AG08396 (cell line): ENCODE measurements around the gene TP53I3.
"Not testable (repeated sequence)": the region's sequence is repeated elsewhere in the genome, so short reads cannot be mapped to it uniquely, and the experiment has no call there.

ENCODE experiments used
- DNase-seq: peaks from one replicate; pipeline ENCODE4 v3.0.0; 2012; ENCODE audit warnings: low spot score, mixed read lengths

TP53I3 gene, protein sequence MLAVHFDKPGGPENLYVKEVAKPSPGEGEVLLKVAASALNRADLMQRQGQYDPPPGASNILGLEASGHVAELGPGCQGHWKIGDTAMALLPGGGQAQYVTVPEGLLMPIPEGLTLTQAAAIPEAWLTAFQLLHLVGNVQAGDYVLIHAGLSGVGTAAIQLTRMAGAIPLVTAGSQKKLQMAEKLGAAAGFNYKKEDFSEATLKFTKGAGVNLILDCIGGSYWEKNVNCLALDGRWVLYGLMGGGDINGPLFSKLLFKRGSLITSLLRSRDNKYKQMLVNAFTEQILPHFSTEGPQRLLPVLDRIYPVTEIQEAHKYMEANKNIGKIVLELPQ

DNA sequence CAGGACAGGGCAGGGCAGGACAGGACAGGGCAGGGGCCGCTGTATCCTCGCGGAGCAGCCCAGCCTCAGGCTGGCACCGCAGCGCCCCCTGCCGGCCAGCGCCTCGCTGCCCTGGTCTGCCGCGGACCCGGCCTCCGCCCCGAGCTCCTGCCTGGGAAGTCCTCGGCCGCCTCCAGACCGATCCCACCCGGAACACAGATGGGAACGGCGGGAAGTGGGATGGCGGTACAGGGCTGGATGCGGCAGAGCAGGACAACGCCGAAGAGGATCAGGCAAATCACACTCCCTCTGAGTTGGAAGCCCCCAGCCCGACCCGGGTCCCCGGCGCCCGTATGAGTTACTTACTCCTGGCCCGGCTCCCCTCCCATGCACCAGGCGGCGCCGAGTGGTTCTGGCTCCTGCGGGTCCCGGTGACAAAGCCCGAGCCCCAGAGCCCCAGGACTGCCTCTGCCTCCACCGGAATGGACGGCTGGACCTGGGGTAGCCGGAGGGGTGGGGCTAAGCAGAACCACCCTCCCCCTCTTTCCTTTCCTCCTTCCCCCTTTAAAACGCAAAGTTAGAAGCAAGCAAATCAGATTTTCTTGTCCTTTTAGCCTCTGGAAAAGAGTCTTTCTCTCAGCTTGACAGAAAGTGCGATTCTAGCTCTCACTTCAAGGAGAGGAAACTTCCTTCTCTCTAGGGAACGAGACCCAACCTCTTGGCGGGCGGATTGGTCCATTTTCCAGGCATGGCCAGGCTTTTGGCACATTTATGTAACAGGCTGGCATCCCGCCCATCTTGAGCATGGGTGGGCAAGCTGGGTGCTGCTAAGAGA, at the start of gene TP53I3:
TSS of gene TP53I3 (minus strand) at position 449 of the 814 bp plus-strand sequence. CDS start 508 bp downstream, outside the sequence.
- peak; percentile 94 for DNase-seq

DNA sequence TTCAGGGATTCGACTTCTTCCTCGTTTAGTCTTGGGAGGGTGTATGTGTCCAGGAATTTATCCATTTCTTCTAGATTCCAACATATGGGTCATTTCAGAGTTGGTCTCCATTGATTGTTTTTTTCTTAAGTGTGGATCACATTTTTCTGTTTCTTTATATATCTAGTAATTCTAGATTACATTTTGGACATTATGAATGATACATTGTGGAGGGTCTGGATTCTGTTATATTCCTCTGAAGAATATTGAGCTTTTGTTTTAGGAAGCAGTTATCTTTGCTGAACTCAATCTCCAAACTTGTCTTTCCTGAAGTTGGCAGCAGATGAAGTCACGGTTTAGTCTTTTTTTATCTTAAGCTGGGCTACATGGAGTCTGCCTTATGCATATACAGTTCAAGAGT, 47.9 kb upstream of the TP53I3 start:
- no peak for DNase-seq

DNA sequence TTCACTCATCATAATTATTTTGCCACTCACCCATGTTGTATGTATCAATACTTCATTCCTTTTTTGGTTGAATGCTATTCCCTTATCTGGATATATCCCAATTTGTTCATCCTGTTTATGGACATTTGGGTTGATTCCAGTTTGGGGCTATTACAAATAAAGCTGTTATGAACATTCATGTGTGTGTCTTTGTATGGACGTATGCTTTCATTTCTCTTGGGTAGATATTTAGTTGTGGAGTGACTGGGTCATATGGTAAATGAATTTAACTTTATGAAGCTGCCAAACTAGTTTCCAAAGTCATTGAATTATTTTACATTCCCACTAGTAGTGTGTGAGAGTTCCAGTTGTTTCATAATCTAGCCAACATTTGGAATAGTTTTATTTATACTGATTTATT, 41.3 kb upstream of the TP53I3 start:
- DNase-seq = no peak

DNA sequence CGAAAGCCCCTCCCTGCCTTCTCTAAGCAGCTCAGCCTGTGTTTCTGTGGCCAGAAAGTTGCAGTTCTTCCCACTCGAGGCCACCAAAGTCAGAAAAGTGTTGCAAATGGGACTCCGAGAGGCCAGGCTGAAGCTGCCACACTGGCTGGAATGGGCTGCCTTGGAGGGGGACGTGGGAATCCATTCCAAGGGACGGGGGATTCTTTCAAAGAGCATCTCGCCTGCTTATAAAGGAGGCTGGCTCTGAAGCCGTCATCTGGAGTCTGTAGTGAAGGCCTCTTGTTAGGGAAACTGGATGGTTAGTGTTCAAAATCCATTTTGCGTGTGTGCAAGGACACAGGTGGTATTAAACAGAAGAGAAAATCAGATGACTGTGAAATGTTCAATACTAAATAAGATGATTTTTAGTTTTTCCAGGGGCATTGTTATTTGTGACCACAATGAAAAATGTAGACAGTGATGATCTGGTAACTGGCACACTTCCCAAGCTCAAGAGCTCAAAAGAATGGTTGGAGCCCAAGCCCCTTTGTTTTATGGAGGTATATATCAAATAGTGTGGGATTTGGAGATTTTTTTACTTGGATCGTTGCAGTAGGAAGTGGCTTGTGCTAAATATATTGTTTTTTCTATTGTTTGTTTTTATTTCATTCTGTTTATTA, 39.4 kb upstream of the TP53I3 start:
- no peak for DNase-seq

DNA sequence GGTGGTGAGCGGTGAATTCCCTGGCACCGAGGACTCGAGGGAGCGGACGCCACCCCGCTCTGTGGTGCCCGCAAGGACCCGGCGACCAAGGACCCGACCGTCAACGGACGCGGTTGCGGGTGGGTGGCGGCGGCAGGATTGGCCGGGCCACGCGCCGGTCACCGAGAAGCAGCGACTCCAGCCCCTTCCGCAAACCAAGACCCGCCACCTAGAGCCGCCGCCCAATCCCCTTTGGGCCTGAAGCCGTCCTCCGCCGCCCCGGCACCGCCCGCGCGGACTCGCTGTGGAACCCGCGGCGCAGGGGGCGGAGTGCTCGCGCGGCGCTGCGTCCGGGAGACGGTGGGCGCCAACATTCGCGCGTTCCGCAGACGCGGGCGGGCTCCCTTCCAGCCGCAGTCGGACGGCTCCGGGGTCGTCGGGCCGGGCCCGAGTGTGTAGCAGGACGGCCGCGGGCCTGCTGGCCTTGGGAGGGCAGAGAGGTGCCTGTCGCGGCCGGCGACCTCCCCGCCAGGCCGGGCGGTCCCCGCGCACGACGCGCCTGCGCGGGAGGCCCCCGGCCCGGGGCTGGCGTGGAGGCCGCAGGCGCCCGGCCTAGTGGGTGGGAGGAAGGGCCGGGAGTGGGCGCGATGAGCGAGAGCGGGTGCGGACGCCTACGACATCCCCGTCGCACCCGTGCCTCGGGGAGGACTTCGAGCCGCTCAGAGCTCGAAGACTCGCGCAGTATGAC, 38.7 kb upstream of the TP53I3 start, which contains the start of the genes FAM228B and PFN4:
TSS of gene FAM228B (plus strand) at position 275 of the 727 bp plus-strand sequence. CDS start 893 bp downstream, outside the sequence.
TSS of gene PFN4 (minus strand) at position 140 of the 727 bp plus-strand sequence. CDS start 799 bp downstream, outside the sequence.
- peak; percentile 96 for DNase-seq

DNA sequence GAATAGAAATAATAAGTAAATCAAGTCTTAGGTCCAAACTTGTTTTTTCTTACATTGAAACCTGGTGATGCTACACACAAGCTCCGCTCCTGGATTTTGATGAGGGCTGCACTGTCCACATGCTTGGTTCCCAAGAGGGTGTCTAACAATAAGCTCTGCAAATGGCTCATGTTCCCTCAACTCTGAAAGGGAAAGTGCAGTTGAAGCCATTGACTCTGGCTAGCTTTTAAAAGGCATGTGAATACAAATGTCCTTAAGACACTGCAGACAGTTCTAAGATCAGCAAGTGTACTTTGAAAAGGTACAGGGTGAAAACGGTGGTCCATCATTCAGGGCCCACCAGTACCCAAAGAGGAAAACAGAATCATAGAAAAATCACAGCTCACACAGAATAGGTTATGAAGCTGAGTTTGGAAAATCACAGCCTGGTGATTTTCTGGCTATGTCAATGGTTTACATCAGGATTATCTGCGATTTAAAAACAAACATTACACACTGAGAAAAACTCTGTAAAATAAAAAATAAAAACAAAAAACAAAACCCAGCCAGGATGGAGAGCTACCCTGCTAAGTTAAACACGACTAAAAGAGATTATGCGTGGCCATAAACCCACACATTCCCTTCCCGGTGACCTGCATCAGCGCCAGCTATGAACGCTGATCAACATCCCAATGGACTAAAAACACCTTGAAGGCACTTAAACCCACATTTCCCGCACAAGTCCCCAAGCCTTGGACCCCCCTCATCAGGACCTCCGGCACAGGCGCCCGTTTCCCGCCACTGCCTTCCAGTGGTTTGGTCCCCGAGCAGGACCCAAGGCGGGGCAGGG, 37.9 kb upstream of the TP53I3 start:
- DNase-seq = no peak

DNA sequence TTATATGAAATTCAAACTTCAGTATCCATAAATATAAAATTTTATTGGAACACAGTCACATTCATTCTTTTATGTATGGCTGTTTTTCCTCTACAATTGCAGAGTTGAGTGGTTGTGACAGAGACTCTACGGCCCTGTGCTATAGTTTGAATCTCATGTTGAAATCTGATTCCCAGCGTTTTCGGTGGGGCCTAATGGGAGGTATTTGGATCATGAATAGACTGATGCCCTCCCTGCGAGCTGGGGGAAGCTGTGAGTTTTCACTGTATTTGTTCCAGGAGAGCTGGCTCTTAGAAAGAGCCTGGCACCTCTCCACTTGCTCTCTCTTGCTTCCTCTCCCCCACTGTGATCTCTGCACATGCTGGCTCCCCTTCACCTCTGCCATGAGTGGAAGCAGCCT, 36.8 kb upstream of the TP53I3 start:
- no peak for DNase-seq

DNA sequence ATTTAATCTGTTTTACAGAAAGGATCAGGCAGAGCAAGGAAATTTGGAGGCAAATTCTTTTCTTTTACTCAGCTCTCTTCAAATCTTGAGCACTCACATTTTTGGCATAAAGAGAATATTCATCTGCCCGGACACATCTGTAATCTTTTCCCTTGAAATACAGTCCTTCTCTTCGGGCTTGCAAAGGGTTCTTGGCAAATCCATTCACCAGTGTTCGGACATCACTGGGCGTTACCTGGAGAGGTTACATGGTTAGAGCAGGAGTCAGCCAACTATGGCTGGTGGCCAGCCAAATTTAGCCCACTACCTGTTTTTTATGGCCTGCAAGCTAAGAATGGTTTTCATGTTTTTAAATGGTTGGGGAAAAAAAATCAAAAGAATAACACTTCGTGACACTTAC, 36.4 kb upstream of the TP53I3 start:
- DNase-seq = no peak

DNA sequence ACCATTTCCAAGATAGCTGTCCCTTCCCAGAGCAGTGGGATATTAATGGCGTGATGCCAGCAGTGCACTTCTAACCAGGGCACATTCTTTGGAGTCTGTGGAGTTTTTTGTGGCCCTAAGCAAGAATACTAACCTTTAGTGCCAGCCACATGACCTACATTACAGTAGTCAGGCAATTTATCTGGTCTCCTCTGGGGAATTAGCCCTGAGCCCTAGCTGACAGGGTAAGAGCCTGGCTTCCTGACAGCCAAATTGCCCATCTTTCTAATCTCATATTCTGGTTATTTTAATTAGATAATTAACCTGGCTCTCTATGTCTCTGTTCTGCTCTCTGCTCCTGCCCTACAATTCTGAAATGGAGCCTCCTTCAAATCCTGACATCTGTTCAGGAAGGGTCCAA, 33.3 kb upstream of the TP53I3 start:
- DNase-seq = no peak

DNA sequence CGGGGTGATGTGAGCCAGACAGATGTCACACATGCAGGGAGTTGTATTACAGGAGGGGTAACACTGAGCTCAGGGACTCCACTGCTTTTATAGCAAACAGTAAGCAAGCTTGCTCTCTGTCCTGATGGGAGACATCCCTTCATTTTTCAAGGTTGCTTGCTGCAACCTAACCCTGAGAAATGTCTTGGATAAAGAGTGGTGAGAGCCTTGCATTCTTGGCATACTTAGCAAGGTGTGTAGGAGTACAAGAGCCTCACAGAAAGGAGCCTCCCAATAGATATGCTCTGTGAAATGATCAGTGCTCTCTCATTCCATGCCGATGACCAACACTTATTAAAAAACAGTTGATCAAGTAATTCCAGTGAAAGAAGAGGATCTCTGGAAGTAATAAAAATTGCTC, 30.4 kb upstream of the TP53I3 start:
- DNase-seq = no peak

DNA sequence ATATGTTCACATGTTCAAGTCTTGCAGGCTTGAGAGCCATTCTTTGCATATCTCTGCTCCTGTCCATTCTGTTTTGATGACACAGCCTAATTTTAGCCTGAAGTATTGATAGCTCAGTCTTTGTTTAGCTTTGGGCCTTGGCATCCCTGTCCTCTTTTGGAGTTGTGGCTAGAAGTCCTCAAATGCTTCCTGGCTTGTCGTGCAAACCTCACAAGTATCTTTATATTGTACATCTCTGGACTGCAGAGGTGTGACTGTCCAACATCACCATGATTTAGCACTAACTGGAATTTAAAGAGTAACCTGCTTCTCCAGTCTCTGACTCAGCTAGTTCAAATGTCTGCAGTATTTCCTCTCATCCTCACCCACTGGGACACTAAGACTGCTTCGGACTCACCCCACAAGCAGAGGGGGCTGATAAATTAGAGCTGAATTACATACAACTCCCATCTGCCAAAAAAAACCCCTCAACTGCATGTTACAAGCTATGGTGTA, 26.8 kb upstream of the TP53I3 start:
- DNase-seq = no peak

DNA sequence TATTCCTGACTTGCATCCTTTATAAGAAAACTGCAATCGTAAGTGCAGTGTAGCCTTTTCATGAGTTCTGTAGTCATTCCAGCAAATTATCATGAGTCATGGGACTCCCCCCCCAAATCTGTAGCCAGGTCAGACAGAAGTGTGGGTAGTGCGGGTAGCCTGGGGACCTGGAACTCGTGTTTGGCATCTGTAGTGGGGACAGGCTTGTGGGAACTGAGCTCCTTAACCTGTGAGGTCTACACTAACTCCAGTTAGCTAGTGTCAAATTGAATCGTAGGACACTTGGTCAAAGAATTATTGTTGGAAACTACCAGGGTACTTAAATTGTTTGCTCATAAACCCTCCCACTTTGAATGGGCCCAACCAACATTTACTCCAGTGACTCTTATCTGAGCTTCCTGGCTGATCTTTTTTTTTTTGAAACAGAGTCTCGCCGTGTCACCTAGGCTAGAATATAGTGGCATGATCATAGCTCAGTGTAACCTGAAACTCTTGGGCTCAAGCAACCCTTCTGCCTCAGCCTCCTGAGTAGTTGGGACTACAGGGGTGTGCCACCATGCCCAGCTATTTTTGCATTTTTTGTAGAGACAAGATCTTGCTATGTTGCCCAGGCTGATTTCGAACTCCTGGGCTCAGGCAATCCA, 26.1 kb upstream of the TP53I3 start:
- no peak for DNase-seq

DNA sequence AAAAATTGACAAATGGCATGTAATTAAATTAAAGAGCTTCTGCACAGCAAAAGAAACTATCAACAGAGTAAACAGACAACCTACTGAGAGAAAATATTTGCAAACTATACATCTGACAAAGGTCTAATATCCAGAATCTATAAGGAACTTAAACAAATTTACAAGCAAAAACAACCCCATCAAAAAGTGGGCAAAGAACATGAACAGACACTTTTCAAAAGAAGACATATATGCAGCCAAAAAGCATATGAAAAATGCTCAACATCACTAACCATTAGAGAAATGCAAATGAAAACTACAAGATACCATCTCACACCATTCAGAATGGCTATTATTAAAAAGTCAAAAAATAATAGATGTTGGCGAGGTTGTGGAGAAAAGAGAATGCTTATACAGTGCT, 24.8 kb upstream of the TP53I3 start:
- DNase-seq = not testable (repeated sequence)

DNA sequence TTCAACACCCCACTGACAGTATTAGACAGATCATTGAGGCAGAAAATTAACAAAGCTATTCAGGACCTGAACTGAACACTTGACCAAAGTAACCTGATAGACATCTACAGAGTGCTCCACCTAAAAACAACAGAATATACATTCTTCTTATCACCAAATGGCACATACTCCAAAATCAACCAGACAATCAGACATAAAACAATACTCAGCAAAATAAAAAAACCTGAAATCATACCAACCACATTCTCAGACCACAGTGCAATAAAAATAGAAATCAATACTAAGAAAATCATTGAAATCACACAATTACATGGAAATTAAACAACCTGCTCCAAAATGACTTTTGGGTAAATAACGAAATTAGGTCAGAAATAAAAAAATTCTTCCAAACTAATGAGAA, 22.7 kb upstream of the TP53I3 start:
- no peak for DNase-seq

DNA sequence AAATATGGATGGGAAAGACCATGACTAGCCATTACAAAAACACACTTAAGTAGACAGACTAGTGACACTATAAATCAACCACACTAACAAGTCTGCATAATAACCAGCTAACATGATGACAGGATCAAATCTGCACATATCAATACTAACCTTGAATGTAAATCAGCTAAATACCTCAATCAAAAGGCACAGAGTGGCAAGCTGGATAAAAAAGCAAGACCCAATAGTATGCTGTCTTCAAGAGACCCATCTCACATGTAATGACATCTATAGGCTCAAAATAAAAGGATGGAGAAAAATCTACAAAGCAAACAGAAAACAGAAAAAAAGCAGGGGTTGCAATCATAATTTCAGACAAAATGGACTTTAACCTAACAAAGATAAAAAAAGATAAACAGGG, 22.2 kb upstream of the TP53I3 start:
- DNase-seq = no peak

DNA sequence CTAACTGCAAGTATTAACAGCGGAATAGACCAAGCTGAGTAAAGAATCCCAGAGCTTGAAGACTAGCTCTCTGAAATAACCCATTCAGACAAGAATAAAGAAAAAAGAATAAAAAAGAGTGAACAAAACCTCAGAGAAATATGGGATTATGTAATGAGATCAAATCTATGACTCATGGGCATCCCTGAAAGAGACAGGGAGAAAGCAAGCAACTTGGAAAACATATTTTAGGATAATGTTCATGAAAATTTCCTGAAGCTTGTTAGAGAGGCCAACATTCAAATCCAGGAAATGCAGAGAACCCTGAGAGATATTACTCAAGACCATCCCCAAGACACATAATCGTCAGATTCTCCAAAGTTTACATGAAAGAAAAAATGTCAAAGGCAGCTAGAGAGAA, 21.2 kb upstream of the TP53I3 start:
- DNase-seq = no peak

DNA sequence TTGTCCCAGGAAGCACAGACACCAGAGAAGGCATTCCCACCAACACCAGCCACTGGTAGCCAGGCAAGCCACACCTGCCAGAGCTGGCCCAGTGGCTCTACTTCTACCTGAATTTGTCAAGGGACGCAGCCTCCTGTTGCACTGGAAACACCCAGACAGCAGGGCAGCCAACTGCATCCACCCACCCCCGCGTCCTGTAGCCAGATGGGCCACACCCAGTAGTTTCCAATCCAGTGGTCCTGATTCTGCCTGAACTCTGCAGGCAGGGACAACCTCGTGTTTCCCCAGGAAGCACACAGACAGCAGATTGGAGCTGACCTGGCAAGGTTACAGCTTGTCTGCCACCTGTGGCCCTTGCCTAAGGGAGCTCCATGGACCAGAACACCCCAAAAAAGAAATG, 20.3 kb upstream of the TP53I3 start:
- no peak for DNase-seq

DNA sequence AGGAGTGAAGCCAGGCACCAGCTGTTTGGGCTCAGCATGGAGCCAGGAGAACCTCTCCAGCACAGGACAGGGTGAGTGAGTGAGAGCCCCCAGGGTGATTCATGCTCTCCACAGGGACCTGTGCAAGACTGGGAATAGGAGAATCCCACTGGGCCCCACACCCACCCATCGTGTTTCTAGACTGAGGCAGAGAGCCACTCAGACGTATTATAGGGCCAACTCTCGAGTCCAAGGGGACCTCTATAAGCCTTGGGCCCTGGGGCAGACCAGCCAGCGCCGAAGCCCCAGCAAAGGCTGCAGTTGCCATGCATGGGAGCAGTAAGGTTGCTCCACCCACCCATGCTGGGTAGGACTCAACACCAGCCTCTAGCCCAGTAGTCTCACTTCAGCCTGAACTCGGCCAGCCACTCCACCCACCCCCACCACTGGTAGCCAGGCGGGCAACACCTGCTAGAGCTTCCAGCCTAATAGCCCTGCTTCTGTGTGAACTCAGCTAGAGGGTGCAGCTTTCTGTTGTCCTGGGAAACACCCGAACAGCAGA, 19.5 kb upstream of the TP53I3 start:
- no peak for DNase-seq

DNA sequence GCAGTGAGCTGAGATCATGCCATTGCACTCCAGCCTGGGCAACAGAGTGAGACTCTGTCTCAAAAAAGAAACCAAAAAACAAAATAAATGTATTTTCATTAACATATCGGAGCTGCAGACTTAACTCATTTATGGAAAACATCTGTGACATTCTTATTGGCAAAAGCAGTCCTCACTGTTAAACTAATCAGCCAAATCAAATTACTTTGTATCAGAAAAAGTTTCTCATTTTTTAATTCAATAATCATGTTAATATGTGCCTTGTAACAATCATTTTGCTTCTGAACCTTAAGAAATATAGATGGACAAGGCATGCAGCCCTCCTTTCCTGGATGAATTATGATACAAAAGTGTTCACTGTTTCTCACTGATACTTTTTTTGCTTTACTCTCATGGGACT, 18.0 kb upstream of the TP53I3 start:
- DNase-seq = no peak

DNA sequence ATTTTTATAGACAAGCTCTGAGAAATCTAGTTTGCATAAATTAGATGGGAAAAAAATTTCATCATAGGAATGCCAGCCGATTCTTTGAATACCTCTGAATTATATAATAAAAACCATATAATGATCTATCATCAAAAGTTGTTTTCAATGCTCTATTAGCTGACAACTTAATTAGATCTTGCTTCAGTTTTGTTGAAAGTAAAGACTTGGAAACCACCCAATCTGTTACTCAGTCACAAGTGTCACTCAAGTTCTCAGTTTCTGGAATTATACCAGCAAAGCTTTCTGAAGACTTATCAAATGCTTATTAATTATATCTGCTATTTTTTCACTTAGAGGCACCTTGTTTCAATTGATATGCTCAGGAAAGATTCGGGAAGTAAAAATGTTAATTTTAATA, 17.4 kb upstream of the TP53I3 start:
- DNase-seq = no peak
